Right renal pelvis (tissue), 4 donors: ENCODE data around the gene SH3BP5. TPM values are rescaled to one million over a fixed set of nuclear protein-coding genes. Genes with fewer than 3 reads are reported as not detected.

Source experiments
- DNase-seq, 4 donors: peaks; one replicate each; pipeline ENCODE4 v3.0.0-alpha.2; 2013; ENCODE audit warnings: low read depth in 4 of 4, low spot score in 3 of 4, missing footprints in 1 of 4
- polyA plus RNA-seq, 4 donors: library from polyadenylated mRNA; unstranded; fragments of 120-200 nt; gene quantifications; one replicate each; pipeline ENCODE4 v1.2.1, GENCODE V29; 2013; ENCODE audit not compliant: insufficient read length in 4 of 4

Gene SH3BP5
- polyA plus RNA-seq, 4 donors: 58.3 to 65.4 (median 61.1) TPM

GRCh38 chr3:15215996-15216395 is 116.4 kb downstream of the SH3BP5 start:
- DNase-seq: no peak

- no peak for DNase-seq
These were observed 117.6 kb downstream of the SH3BP5 start for GRCh38 chr3:15214758-15215157.

- no peak for DNase-seq
These were observed 120.4 kb downstream of the SH3BP5 start for GRCh38 chr3:15211937-15212336.

- DNase-seq: no peak
These were observed 124.4 kb downstream of the SH3BP5 start for GRCh38 chr3:15207836-15208504.

GRCh38 chr3:15206662-15207576 is 125.5 kb downstream of the SH3BP5 start:
- DNase-seq: peak in 2 of 4 donors; percentile 15 to 29

- DNase-seq: peak; percentile 82 to 88 (median 84)
These were observed 126.3 kb downstream of the SH3BP5 start, which contains the start of gene CAPN7 for GRCh38 chr3:15205934-15206661. Gene CAPN7 (plus strand): TSS chr3:15206246. CDS start chr3:15206496, 250 bp downstream.

GRCh38 chr3:15205482-15205933 is 126.9 kb downstream of the SH3BP5 start:
- DNase-seq: no peak

Other genes with a start within 250 kb of the SH3BP5 start
- gene RBSN, start 233.4 kb downstream of the SH3BP5 start, polyA plus RNA-seq: 10 to 100 TPM; 21.6 to 25.8 (median 24.4) TPM
- 10 to 100 TPM; 42.1 to 54.8 (median 52.4) TPM for gene CAPN7, start 126.3 kb downstream of the SH3BP5 start, polyA plus RNA-seq
- 10 to 100 TPM; 25.8 to 28.8 (median 27.8) TPM for gene METTL6, start 95.0 kb upstream of the SH3BP5 start, polyA plus RNA-seq
- gene EAF1, start 95.0 kb upstream of the SH3BP5 start, polyA plus RNA-seq: 10 to 100 TPM; 16.9 to 19.4 (median 18.4) TPM
- 1 to 10 TPM; 4.3 to 6.3 (median 4.8) TPM for gene COLQ, start 189.1 kb upstream of the SH3BP5 start, polyA plus RNA-seq